Fibroblast of the aortic adventitia (primary cell): ENCODE results near the gene RANBP9. TPM values are rescaled to one million over a fixed set of nuclear protein-coding genes. Genes with fewer than 3 reads are reported as not detected.

Source experiments
- DNase-seq: peaks from one replicate; pipeline ENCODE4 v3.0.0-alpha.2; 2010; ENCODE audit warnings: low read depth
- H3K4me3 ChIP-seq: 2 replicates; pipeline ENCODE4 v1.5.1; 2011; ENCODE audit warnings: low read depth, mild to moderate bottlenecking, control low read depth, low read length, moderate library complexity
- total RNA-seq: library from RNA; depleted of rRNA; stranded (reverse); fragments of >200 nt; gene quantifications from 2 replicates; pipeline ENCODE4 v1.2.3, GENCODE V29; 2012; ENCODE audit warnings: low replicate concordance
- TF ChIP-seq, protein P1 (sequence below): IDR thresholded peaks from 2 replicates; pipeline ENCODE4 v1.5.1; 2011; ENCODE audit warnings: mild to moderate bottlenecking, low read length, control low read depth, inconsistent platforms; ENCODE audit not compliant: insufficient read depth

The RANBP9 gene
- total RNA-seq, 1 donor: 35.5 TPM

DNA sequence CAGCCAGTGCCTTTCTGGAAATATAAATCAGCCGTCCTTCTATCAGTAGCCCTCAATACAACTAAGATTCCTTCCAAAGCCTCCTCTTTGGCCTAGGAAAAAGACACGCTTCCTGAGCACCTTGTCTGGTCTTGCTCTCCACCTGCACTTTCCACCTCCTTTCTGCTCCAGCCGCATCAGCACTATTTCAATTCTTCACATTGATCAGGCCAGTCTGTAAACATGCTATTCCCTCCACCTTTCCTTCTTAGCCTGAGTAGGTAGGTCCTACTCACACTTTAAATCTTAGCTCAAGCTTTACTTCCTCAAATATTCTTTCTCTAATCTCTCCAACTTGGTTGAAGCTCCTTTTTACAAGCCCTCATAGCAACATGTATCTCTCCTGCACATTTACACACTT is 11.4 kb downstream of the RANBP9 start:
- H3K4me3 ChIP-seq: no peak overlapping the region
- no peak for DNase-seq
- TF ChIP-seq, protein P1, sequence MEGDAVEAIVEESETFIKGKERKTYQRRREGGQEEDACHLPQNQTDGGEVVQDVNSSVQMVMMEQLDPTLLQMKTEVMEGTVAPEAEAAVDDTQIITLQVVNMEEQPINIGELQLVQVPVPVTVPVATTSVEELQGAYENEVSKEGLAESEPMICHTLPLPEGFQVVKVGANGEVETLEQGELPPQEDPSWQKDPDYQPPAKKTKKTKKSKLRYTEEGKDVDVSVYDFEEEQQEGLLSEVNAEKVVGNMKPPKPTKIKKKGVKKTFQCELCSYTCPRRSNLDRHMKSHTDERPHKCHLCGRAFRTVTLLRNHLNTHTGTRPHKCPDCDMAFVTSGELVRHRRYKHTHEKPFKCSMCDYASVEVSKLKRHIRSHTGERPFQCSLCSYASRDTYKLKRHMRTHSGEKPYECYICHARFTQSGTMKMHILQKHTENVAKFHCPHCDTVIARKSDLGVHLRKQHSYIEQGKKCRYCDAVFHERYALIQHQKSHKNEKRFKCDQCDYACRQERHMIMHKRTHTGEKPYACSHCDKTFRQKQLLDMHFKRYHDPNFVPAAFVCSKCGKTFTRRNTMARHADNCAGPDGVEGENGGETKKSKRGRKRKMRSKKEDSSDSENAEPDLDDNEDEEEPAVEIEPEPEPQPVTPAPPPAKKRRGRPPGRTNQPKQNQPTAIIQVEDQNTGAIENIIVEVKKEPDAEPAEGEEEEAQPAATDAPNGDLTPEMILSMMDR: no peak

DNA sequence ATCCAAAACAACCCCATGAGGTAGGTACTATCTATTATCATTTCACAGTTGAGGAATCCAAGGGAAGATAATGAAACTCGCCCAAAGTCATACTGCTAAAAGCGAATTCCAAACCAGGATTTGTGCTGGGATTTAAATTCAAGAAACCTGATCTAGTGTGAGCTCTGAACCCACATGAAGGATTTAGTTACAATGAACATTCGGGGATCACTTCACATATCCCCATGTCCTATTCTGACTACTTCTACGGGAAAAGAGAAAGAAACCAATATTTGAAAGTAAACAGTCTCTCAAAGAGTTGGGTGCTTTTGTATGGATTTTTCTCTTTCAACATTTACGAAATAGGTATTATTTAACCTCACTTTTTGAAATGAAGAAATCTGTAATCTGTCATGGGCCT is 12.9 kb downstream of the RANBP9 start:
- H3K4me3 ChIP-seq: no peak overlapping the region
- DNase-seq: no peak
- TF ChIP-seq, protein P1: no peak

DNA sequence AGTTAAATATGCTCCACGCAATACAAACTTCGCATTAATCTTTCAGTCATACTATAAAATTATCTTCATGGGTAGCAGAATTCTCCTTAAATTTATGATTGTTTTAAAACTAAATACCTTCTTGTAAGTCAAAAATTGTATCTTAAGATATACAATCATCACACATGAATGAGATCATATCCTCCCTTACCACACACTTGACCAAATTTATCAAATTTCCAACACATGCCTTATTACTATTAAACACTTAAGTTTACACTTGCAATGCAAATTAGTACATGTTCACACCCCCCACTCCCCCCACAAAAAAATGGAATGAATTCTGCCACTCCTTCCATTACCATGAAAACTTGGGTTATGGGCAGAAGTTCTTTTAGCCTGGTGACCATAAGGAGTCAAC is 13.8 kb downstream of the RANBP9 start:
- TF ChIP-seq, protein P1: no peak
- no peak overlapping the region for H3K4me3 ChIP-seq
- DNase-seq: no peak

DNA sequence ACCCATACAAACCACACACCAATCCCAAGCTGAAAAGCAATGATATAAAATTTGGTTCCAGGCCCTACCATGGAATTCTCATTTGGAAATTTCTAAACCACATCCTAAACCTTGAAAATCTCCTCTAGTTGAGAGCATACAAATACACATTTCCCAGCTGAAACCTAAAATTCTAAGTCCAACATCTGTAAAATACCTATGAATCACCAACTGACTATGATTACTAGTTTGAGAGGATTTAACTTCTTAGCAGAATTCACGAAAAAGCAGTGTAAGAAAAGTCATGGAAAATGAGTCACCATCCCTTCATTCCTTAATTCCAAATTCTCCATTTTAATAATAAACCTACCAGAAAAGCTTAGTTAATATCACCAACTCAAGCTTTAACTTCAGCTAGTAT is 15.4 kb downstream of the RANBP9 start:
- TF ChIP-seq, protein P1: no peak
- peak; percentile 75 for DNase-seq
- no peak overlapping the region for H3K4me3 ChIP-seq

DNA sequence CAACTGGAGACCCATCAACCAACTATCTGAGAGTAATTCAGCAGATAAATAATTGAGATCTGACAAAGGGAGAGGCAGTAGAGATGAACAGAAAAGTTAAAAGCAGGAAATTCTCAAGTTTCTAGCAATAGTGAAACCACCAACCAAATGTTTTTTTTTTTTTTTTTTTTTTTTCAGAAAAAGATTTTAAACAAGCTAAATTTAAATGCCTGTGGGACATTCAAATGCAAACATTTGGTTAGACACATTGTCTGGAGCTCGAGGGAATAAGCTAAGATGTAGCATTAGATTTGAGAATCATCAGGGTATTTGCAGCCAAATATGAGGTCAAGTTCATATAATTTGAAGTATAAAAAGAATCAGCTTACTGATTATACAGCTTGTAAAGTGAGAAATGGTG is 16.4 kb downstream of the RANBP9 start:
- H3K4me3 ChIP-seq: no peak overlapping the region
- no peak for DNase-seq
- TF ChIP-seq, protein P1: no peak

DNA sequence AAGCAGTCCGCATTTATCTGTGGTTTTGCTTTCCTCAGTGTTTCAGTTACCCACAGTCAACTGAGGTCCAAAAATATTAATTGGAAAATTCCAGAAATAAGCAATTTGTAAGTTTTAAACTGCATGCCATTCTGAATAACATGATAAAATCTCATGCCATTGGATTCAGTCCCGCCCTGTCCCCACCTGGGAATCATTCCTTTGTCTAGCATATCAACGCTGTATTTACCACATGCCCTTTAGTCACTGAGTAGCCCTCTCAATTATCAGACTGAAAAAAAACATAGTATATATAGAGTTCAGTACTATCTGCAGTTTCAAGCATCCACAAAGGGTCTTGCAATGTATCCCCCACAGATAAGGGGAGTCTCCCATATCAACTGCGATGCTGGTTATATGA is 17.1 kb downstream of the RANBP9 start:
- no peak for DNase-seq
- TF ChIP-seq, protein P1: no peak
- no peak overlapping the region for H3K4me3 ChIP-seq

DNA sequence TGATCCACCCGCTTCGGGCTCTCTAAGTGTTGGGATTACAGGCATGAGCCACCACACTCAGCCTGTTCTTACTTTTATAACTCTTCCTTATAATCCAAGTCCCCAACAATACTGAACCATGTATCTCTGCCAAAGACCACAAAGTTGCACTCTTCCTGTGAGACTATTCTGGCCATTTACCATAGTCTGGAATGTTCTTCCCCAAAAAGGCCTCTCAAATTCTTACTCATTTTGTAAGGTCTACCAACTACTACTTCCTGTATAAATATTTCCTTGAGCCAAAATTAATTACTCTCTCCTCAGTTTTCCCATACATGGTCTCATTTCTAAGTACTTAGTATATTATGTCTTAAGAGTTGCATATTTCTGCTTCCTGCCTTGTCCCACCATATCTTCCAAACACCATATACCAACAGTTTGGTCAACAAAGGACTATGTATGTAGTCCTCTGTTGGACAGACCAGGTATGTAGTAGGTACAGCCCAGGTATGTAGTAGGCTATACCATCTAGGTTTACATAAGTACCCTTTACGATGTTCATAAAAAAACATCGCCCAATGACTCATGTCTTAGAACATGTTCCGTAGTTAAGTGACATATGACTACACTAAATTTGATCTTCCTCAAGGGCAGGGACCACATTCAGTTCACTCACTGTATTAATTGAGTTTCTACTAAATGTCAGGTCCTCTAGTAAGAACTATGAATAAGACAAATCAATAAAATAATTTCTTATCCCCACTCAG is 22.0 kb downstream of the RANBP9 start:
- H3K4me3 ChIP-seq: no peak overlapping the region
- TF ChIP-seq, protein P1: no peak
- no peak for DNase-seq
